Fibroblast of pulmonary artery (primary cell): ENCODE measurements around the gene MELTF.

Experiments used
- DNase-seq: peaks from one replicate; pipeline ENCODE4 v3.0.0-alpha.2; 2010; ENCODE audit warnings: low read depth
- H3K4me3 ChIP-seq: replicated peaks from 2 replicates; pipeline ENCODE4 v1.5.1; 2011; ENCODE audit warnings: low read depth, mild to moderate bottlenecking, control low read depth, low read length, moderate library complexity
- TF ChIP-seq, protein P1 (sequence below): IDR thresholded peaks from 2 replicates; pipeline ENCODE4 v1.5.1; 2011; ENCODE audit warnings: mild to moderate bottlenecking, control low read depth, low read length, inconsistent platforms; ENCODE audit errors: missing control alignments

The MELTF gene

GRCh38 chr3:197015790-197016736, 13.6 kb downstream of the MELTF start:
- no peak for DNase-seq
- TF ChIP-seq, protein P1, sequence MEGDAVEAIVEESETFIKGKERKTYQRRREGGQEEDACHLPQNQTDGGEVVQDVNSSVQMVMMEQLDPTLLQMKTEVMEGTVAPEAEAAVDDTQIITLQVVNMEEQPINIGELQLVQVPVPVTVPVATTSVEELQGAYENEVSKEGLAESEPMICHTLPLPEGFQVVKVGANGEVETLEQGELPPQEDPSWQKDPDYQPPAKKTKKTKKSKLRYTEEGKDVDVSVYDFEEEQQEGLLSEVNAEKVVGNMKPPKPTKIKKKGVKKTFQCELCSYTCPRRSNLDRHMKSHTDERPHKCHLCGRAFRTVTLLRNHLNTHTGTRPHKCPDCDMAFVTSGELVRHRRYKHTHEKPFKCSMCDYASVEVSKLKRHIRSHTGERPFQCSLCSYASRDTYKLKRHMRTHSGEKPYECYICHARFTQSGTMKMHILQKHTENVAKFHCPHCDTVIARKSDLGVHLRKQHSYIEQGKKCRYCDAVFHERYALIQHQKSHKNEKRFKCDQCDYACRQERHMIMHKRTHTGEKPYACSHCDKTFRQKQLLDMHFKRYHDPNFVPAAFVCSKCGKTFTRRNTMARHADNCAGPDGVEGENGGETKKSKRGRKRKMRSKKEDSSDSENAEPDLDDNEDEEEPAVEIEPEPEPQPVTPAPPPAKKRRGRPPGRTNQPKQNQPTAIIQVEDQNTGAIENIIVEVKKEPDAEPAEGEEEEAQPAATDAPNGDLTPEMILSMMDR: no peak
- H3K4me3 ChIP-seq: no peak overlapping the region

DNA sequence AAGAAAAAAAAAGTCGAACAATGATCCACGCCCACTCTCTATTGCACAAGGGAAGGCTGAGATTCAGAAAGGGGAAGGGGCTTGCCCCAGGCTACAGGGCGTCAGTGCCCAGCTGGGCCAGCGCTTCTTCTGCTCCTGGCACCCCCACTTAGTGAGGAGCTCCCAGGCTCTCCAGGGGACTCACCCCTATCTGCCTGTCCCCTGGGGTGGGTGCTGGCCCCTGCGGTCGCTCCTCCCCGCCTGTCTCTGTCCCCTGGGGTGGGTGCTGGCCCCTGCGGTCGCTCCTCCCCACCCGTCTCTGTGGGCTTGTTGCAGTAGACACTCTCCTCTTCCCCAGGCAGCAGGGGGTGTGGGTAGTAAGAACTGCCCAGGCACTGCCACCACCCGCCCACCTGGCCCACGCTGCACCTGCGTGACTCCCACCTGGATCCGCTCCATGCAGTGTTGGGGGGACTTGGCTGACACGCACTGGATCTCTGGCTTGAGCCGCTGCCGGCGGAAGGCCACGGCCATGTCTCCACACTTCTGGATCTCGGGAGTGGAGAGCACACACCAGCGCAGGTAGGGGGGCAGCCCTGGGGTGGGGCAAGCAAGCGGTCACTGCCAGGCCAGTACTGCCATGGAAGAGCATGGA, 14.6 kb downstream of the MELTF start:
- DNase-seq: no peak
- TF ChIP-seq, protein P1: no peak
- H3K4me3 ChIP-seq: no peak overlapping the region

- H3K4me3 ChIP-seq: no peak overlapping the region
- no peak for DNase-seq
- TF ChIP-seq, protein P1: no peak
These were observed 15.6 kb downstream of the MELTF start for GRCh38 chr3:197014024-197014423.

- no peak for DNase-seq
- no peak overlapping the region for H3K4me3 ChIP-seq
- TF ChIP-seq, protein P1: no peak
These were observed 17.1 kb downstream of the MELTF start for GRCh38 chr3:197012540-197012883.

- no peak overlapping the region for H3K4me3 ChIP-seq
- TF ChIP-seq, protein P1: no peak
- DNase-seq: no peak
These were observed 17.7 kb downstream of the MELTF start for GRCh38 chr3:197011780-197012539.

GRCh38 chr3:197010556-197011351, 18.9 kb downstream of the MELTF start:
- TF ChIP-seq, protein P1: no peak

More at GRCh38 chr3:197010556-197011351, 18.9 kb downstream of the MELTF start:
- DNase-seq: no peak
- H3K4me3 ChIP-seq: no peak overlapping the region
